Measurements from ENCODE around the gene VAV1. TPM values are rescaled to one million over a fixed set of nuclear protein-coding genes. Genes with fewer than 3 reads are reported as not detected.

Gene VAV1
- total and polyA plus RNA-seq, 2 donors (not counting 3 experiments of a cell fraction or from before 2014, with no cell fraction given), result not detected

DNA sequence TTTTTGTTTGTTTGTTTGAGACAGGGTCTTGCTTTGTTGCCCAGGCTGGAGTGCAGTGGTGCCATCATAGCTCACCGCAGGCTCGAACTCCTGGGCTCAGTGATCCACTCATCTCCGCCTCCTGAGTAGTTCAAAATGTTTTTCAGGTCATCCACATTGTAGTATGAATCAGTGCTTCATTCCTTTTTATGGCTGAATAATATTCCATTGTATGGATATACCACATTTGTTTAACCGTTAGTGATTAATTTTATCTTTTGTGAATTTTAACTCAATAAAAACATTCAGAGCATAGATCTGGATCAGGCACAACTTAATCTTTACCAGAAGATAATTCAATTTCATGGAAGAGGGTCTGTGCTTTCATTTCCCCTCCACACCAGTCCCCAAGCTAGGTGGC is 47.7 kb downstream of the VAV1 start:
- intact Hi-C loops (cut with micrococcal nuclease), result no loop called here
- dilution Hi-C loops (cut with MboI; ENCODE audit: extremely low pct_ligation_motif_present, low sequenced_read_pairs), result no loop called here
- H2AFZ ChIP-seq (ENCODE audit: low read depth, low read length), result no peak overlapping the region
- no peak overlapping the region for H3K9ac ChIP-seq (replicated peaks; ENCODE audit: extremely low read depth, insufficient read depth, low read length)
- H3K27me3 ChIP-seq (ENCODE audit: control insufficient read depth in 2 of 2, insufficient read depth in 2 of 2, low read length in 2 of 2), result no peaks in the 10 kb centered on the region
- no peaks in the 10 kb centered on the region for H3K9me3 ChIP-seq (replicated peaks; ENCODE audit: control insufficient read depth, insufficient read depth, low read length)
- no TSS peak for BruUV-seq (replicated peaks)
- CTCF ChIA-PET, result interaction anchor here (0.6 to 1.4 kb wide), 2 partner anchors 16 to 111 kb away, joined by 3 to 4 read pairs; no protein-coding TSS in a partner anchor
- FAIRE-seq (no peak), DNase-seq (ENCODE audit: low read depth, low spot score) (no peak)
- H3K9me1 ChIP-seq (replicated peaks; ENCODE audit: control insufficient read depth, extremely low read depth, insufficient read depth, low read length), result no peaks in the 10 kb centered on the region
- no peak overlapping the region for H3K4me2 ChIP-seq (ENCODE audit: insufficient read depth, low read length)
- H4K20me1 ChIP-seq (replicated peaks; ENCODE audit: control insufficient read depth, extremely low read depth, insufficient read depth, low read length), result no peaks in the 10 kb centered on the region
- H3K4me3 ChIP-seq (replicated peaks in 1 of 3; ENCODE audit: insufficient read depth in 1 of 3, low read depth in 1 of 3, low read length in 3 of 3), result no peak overlapping the region
- H3K4me1 ChIP-seq (ENCODE audit: control insufficient read depth, extremely low read depth, insufficient read depth, low read length), result no peaks in the 10 kb centered on the region
- POLR2A ChIA-PET, result interaction anchor here (0.6 kb wide), 1 partner anchor 12 kb away, joined by 3 read pairs; no protein-coding TSS in a partner anchor
- TF ChIP-seq, protein P1, sequence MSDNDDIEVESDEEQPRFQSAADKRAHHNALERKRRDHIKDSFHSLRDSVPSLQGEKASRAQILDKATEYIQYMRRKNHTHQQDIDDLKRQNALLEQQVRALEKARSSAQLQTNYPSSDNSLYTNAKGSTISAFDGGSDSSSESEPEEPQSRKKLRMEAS (IDR thresholded peaks at IDR 0.05; ENCODE audit: insufficient read depth, insufficient read length), result no peak
- TF ChIP-seq POLR2A (IDR thresholded peaks at IDR 0.05; ENCODE audit: low read depth, low read length) (no peak), FOS (IDR thresholded peaks at IDR 0.05; ENCODE audit: borderline replicate concordance, insufficient read depth, low read length) (no peak), EZH2 (IDR thresholded peaks at IDR 0.05; ENCODE audit: borderline replicate concordance, low read depth, low read length, severe bottlenecking) (no peak), POLR2AphosphoS5 (IDR thresholded peaks at IDR 0.05; ENCODE audit: insufficient read depth, low read depth, low read length) (no peak)
- TF ChIP-seq, protein P2, sequence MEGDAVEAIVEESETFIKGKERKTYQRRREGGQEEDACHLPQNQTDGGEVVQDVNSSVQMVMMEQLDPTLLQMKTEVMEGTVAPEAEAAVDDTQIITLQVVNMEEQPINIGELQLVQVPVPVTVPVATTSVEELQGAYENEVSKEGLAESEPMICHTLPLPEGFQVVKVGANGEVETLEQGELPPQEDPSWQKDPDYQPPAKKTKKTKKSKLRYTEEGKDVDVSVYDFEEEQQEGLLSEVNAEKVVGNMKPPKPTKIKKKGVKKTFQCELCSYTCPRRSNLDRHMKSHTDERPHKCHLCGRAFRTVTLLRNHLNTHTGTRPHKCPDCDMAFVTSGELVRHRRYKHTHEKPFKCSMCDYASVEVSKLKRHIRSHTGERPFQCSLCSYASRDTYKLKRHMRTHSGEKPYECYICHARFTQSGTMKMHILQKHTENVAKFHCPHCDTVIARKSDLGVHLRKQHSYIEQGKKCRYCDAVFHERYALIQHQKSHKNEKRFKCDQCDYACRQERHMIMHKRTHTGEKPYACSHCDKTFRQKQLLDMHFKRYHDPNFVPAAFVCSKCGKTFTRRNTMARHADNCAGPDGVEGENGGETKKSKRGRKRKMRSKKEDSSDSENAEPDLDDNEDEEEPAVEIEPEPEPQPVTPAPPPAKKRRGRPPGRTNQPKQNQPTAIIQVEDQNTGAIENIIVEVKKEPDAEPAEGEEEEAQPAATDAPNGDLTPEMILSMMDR (IDR thresholded peaks at IDR 0.05; ENCODE audit: extremely low read depth in 1 of 2, insufficient read depth in 1 of 2, low read depth in 1 of 2, low read length in 2 of 2), result no peak
- H3K79me2 ChIP-seq (ENCODE audit: control insufficient read depth, insufficient read depth, low read length), result no peaks in the 10 kb centered on the region
- no peaks in the 10 kb centered on the region for H3K36me3 ChIP-seq (ENCODE audit: control insufficient read depth in 2 of 2, extremely low read depth in 1 of 2, insufficient read depth in 2 of 2, low read length in 2 of 2)
- no peak overlapping the region for H3K27ac ChIP-seq (ENCODE audit: insufficient read depth, low read depth, low read length)
